ENCODE results near the gene KCNC4. TPM values are rescaled to one million over a fixed set of nuclear protein-coding genes. Genes with fewer than 3 reads are reported as not detected.

Gene KCNC4
- total and polyA plus RNA-seq, 2 of the 4 experiments (the other 2 are of a cell fraction): 0.18 to 2.3 TPM

DNA sequence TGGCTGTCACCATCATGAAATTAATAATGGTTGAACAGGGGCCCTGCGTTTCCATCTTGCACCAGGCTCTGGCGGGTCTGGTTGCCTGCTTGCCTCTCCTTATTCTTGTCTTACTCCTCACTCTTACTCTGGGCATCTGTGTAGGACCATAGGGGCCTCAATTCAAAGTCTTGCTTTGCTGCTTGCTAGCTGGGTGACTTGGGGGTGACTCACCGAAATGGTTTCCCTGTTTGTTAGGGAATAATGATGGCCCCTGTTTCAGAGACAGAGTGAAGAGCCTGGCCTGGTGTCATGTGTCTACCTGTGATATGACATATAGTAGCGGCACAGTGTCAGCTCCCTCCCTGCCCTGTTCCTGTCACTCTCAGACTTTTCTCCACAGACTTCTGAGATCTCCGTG, 24.6 kb downstream of the KCNC4 start:
- H2AK9ac ChIP-seq (replicated peaks; ENCODE audit: low read depth, low read length, poor library complexity): peak overlapping the region; percentile 8
- ATAC-seq (ENCODE audit: low read depth) (peak; percentile 18; the same call in 1 of the 2 replicates), DNase-seq (peak; percentile 33)
- H3K4ac ChIP-seq (ENCODE audit: low read depth, low read length): no peak overlapping the region
- H3K79me1 ChIP-seq (ENCODE audit: low read depth in 1 of 2, low read length in 2 of 2): no peaks in the 10 kb centered on the region
- no peak overlapping the region for H3K27ac ChIP-seq (ENCODE audit: insufficient read depth, low read length)
- no peak overlapping the region for H3K14ac ChIP-seq (replicated peaks; ENCODE audit: low read depth, low read length)
- H4K91ac ChIP-seq (ENCODE audit: insufficient read depth, low read depth, low read length): no peak overlapping the region
- H2BK5ac ChIP-seq (ENCODE audit: low read depth, low read length, poor library complexity, severe bottlenecking): no peak overlapping the region
- ChIA-PET CTCF (no interaction called here), POLR2A (ENCODE audit: unreplicated experiment) (no interaction called here)
- H3K4me3 ChIP-seq (ENCODE audit: insufficient read depth, low read depth, low read length): no peak overlapping the region
- H3K4me2 ChIP-seq (ENCODE audit: low read depth, low read length): no peak overlapping the region
- H2BK15ac ChIP-seq (ENCODE audit: low read depth, low read length): no peak overlapping the region
- intact Hi-C loops (cut with micrococcal nuclease): no loop called here
- in situ Hi-C loops (cut with MboI; ENCODE audit: low sequenced_read_pairs): no loop called here
- peaks cover 6% of the 10 kb centered on the region; the same call in 1 of the 2 replicates for H3K4me1 ChIP-seq (ENCODE audit: control insufficient read depth, insufficient read depth, low read length)
- H3K56ac ChIP-seq (ENCODE audit: extremely low read depth, insufficient read depth, low read length): no peak overlapping the region
- no peaks in the 10 kb centered on the region; the same call in 1 of the 2 replicates for H3K9me1 ChIP-seq (ENCODE audit: insufficient read depth, low read length)
- no peak overlapping the region; the same call in 1 of the 2 replicates for H2AK5ac ChIP-seq (ENCODE audit: low read depth, low read length)
- no peak overlapping the region; a peak in 1 of 4 replicates for H4K8ac ChIP-seq (ENCODE audit: low read depth in 2 of 2, low read length in 2 of 2)
- no peak overlapping the region for H3K18ac ChIP-seq (ENCODE audit: low read depth, low read length)
- H2AFZ ChIP-seq (replicated peaks; ENCODE audit: low read length, poor library complexity): peak overlapping the region; percentile 69
- TF ChIP-seq RFX5 (IDR thresholded peaks at IDR 0.05; ENCODE audit: low read depth, low read length) (no peak), FOS (IDR thresholded peaks at IDR 0.05; ENCODE audit: low read depth, low read length) (peak; percentile 25; the same call in 1 of the 2 replicates)
- no TSS peak for BruUV-seq (replicated peaks)
- no peaks in the 10 kb centered on the region for H4K20me1 ChIP-seq (ENCODE audit: insufficient read depth, low read length)
- whole genome bisulfite sequencing, 2 experiments (ENCODE audit: extremely low coverage in 2 of 2, insufficient read length in 1 of 2): no CpG with 5 or more reads among the region's 5 CpGs
- no peak overlapping the region for H4K5ac ChIP-seq (ENCODE audit: low read depth, low read length)
- no peak overlapping the region for H2BK20ac ChIP-seq (ENCODE audit: low read depth, low read length)
- dilution Hi-C loops (cut with HindIII; ENCODE audit: low sequenced_read_pairs, unreplicated experiment): no loop called here
- no peak overlapping the region for H2BK120ac ChIP-seq (ENCODE audit: low read depth, low read length)
- H3K9ac ChIP-seq (ENCODE audit: low read depth, low read length): no peak overlapping the region
- no peaks in the 10 kb centered on the region for H3K9me3 ChIP-seq (ENCODE audit: control insufficient read depth, insufficient read depth, low read length)
- no peaks in the 10 kb centered on the region for H3K36me3 ChIP-seq (ENCODE audit: control insufficient read depth, insufficient read depth, low read length)
- H3K23ac ChIP-seq (ENCODE audit: low read depth, low read length): no peak overlapping the region
- H3K27me3 ChIP-seq (ENCODE audit: control insufficient read depth, insufficient read depth, low read length): peaks cover 5% of the 10 kb centered on the region
